Panc1 (cell line): ENCODE results near the gene CHID1. TPM values are rescaled to one million over a fixed set of nuclear protein-coding genes. Genes with fewer than 3 reads are reported as not detected.
A peak's percentile ranks its signal among the peaks of the same experiment; 100 is the strongest.

Source experiments
- ATAC-seq: fragments of 200-7000 bp; cut with Tn5 transposase; 2 replicates; pipeline ENCODE4 v1.9.1; 2020; ENCODE audit warnings: mild to moderate bottlenecking, moderate library complexity
- BruUV-seq: library from RNA; stranded (reverse); fragments of 400-500 nt; replicated peaks from 2 replicates; lab custom pipeline; 2021; lab: Mats Ljungman, UMichigan
- CTCF ChIA-PET: fragments of 300-600 bp; sonication (Branson Sonifier 250); formaldehyde crosslinking; loops from one replicate; lab custom pipeline; 2022; ENCODE audit warnings: antibody characterized with exemption; lab: Charles Lee
- POLR2A ChIA-PET: fragments of 300-600 bp; sonication (Branson Sonifier 250); formaldehyde crosslinking; loops from one replicate; lab custom pipeline; 2022; ENCODE audit warnings: antibody characterized with exemption; lab: Charles Lee
- DNase-seq: peaks from one replicate; pipeline ENCODE4 v3.0.0-alpha.2; 2010; ENCODE audit warnings: low read depth, low spot score
- H3K27ac ChIP-seq: 2 replicates; pipeline ENCODE4 v1.5.1; 2011; ENCODE audit warnings: mild to moderate bottlenecking, low read length, inconsistent platforms
- H3K27me3 ChIP-seq: fragments of 200-500 bp; sonication (Bioruptor generic); 2 replicates; pipeline ENCODE4 v1.6.0; 2014; ENCODE audit warnings: low read length, inconsistent platforms; ENCODE audit not compliant: control insufficient read depth, insufficient read depth
- H3K36me3 ChIP-seq: fragments of 200-500 bp; sonication (Bioruptor generic); 2 replicates; pipeline ENCODE4 v1.5.1; 2014; ENCODE audit warnings: inconsistent platforms, mild to moderate bottlenecking, low read length, moderate library complexity; ENCODE audit not compliant: control insufficient read depth, insufficient read depth
- H3K4me1 ChIP-seq: 2 replicates; pipeline ENCODE4 v1.5.1; 2011; ENCODE audit warnings: inconsistent platforms, mild to moderate bottlenecking, low read length, moderate library complexity; ENCODE audit not compliant: control insufficient read depth, insufficient read depth
- H3K4me3 ChIP-seq, 2 experiments: 2 replicates each; pipeline ENCODE4 v1.5.1; 2011 to 2012; ENCODE audit warnings: low read depth in 2 of 2, low read length in 2 of 2, mild to moderate bottlenecking in 2 of 2, inconsistent platforms in 1 of 2, moderate library complexity in 1 of 2
- H3K9me3 ChIP-seq: fragments of 200-500 bp; sonication (Bioruptor generic); 2 replicates; pipeline ENCODE4 v1.5.1; 2014; ENCODE audit warnings: low read depth, mild to moderate bottlenecking, inconsistent platforms, low read length, moderate library complexity; ENCODE audit not compliant: control insufficient read depth, insufficient read depth
- CTCF ChIP-seq: fragments of 450-650 bp; IDR thresholded peaks from 2 replicates; pipeline ENCODE4 v1.5.1; 2017; ENCODE audit warnings: mild to moderate bottlenecking
- POLR2AphosphoS5 ChIP-seq: IDR thresholded peaks from 2 replicates; pipeline ENCODE4 v1.6.1; 2012; ENCODE audit warnings: mild to moderate bottlenecking, low read depth, low read length, moderate library complexity
- REST ChIP-seq, 2 experiments: IDR thresholded peaks; 2 replicates each; pipeline ENCODE4 v1.6.1; 2011 to 2012; ENCODE audit warnings: low read depth in 2 of 2, control low read depth in 1 of 2, low read length in 1 of 2, mild to moderate bottlenecking in 1 of 2, moderate library complexity in 1 of 2; ENCODE audit not compliant: insufficient read depth in 1 of 2
- SIN3A ChIP-seq: IDR thresholded peaks from 2 replicates; pipeline ENCODE4 v1.6.1; 2012; ENCODE audit warnings: low read depth, mild to moderate bottlenecking, low read length, moderate library complexity, borderline replicate concordance; ENCODE audit not compliant: insufficient read depth
- TCF7L2 ChIP-seq: IDR thresholded peaks from 2 replicates; pipeline ENCODE4 v1.6.1; 2011; ENCODE audit warnings: mild to moderate bottlenecking, low read depth, low read length, inconsistent platforms
- in situ Hi-C: cut with HindIII; loops from 2 replicates; pipeline ENCODE4 v1.10.0; 2016; ENCODE audit warnings: low sequenced_read_pairs, low pct_unique_long_range_greater_than_20kb
- intact Hi-C: fragments of 100-400 bp; cut with micrococcal nuclease; formaldehyde crosslinking; loops from one replicate; pipeline ENCODE4 v1.10.0; 2022; ENCODE audit not compliant: unreplicated experiment
- total RNA-seq: library from RNA; stranded (reverse); gene quantifications from one replicate; pipeline ENCODE4 v1.2.1, GENCODE V29; 2021; ENCODE audit not compliant: unreplicated experiment

The CHID1 gene
- total RNA-seq, 1 experiment from 2014 or later, result 224 TPM

- in situ Hi-C loops (no loop called here), intact Hi-C loops (no loop called here)
- Histone ChIP-seq H3K27me3 (no peaks in the 10 kb centered on the region), H3K4me1 (peaks cover 64% of the 10 kb centered on the region), H3K36me3 (0 out of 2 replicates have a peak, but pooled peaks cover 2% of the 10 kb centered on the region), H3K4me3 (peak overlapping the region; percentile 44 to 55; a peak in 3 of 4 replicates), H3K9me3 (no peaks in the 10 kb centered on the region), H3K27ac (peak overlapping the region; percentile 90)
- ChIA-PET CTCF (interaction anchor here (0.6 to 1.1 kb wide), 3 partner anchors 9 to 21 kb away, joined by 3 to 8 read pairs (median 5); no protein-coding TSS in a partner anchor), POLR2A (interaction anchor here (0.5 kb wide), 1 partner anchor 261 kb away, joined by 3 read pairs; no protein-coding TSS in a partner anchor)
- BruUV-seq, result no TSS peak
- DNase-seq (no peak), ATAC-seq (no peak)
- TF ChIP-seq SIN3A (no peak), POLR2AphosphoS5 (no peak), REST (IDR thresholded peaks at IDR 0.05; ENCODE audit: insufficient read depth in 1 of 2, low read depth in 2 of 2, low read length in 1 of 2) (no peak), TCF7L2 (no peak)
Observed at GRCh38 chr11:826227-826621, 84.4 kb downstream of the CHID1 start.

GRCh38 chr11:825366-826226 lies 85.0 kb downstream of the CHID1 start:
- no peak overlapping the region for H3K4me3 ChIP-seq
- H3K27ac ChIP-seq, result peak overlapping the region; percentile 90
- 0 out of 2 replicates have a peak, but pooled peaks cover 2% of the 10 kb centered on the region for H3K36me3 ChIP-seq
- BruUV-seq, result no TSS peak
- H3K9me3 ChIP-seq, result no peaks in the 10 kb centered on the region
- in situ Hi-C loops (no loop called here), intact Hi-C loops (no loop called here)
- POLR2A ChIA-PET, result interaction anchor here (0.5 kb wide), 1 partner anchor 261 kb away, joined by 3 read pairs; no protein-coding TSS in a partner anchor
- ATAC-seq (no peak), DNase-seq (no peak)
- no peaks in the 10 kb centered on the region for H3K27me3 ChIP-seq
- peaks cover 71% of the 10 kb centered on the region for H3K4me1 ChIP-seq
- CTCF ChIA-PET, result interaction anchor here (0.6 to 1.1 kb wide), 3 partner anchors 10 to 22 kb away, joined by 3 to 8 read pairs (median 5); no protein-coding TSS in a partner anchor
- TF ChIP-seq POLR2AphosphoS5 (peak; percentile 54), TCF7L2 (no peak)

GRCh38 chr11:824942-825341 lies 85.7 kb downstream of the CHID1 start:
- TF ChIP-seq SIN3A, result no peak
- TF ChIP-seq POLR2AphosphoS5, result no peak; the same call in 1 of the 2 replicates
- TF ChIP-seq REST (IDR thresholded peaks at IDR 0.05; ENCODE audit: insufficient read depth in 1 of 2, low read depth in 2 of 2, low read length in 1 of 2), result no peak
- no peak for TF ChIP-seq TCF7L2
- no peak for TF ChIP-seq CTCF
- in situ Hi-C loops (no loop called here), intact Hi-C loops (no loop called here)
- BruUV-seq, result no TSS peak
- ATAC-seq (no peak), DNase-seq (no peak)
- CTCF ChIA-PET, result no interaction called here
- Histone ChIP-seq H3K27me3 (no peaks in the 10 kb centered on the region), H3K4me1 (peaks cover 73% of the 10 kb centered on the region), H3K27ac (no peak overlapping the region), H3K4me3 (no peak overlapping the region), H3K9me3 (no peaks in the 10 kb centered on the region), H3K36me3 (0 out of 2 replicates have a peak, but pooled peaks cover 2% of the 10 kb centered on the region)
- POLR2A ChIA-PET, result no interaction called here
